PC-3 (cell line): ENCODE measurements around the gene ELAPOR1. TPM values are rescaled to one million over a fixed set of nuclear protein-coding genes. Genes with fewer than 3 reads are reported as not detected.
A peak's percentile ranks its signal among the peaks of the same experiment; 100 is the strongest.

ENCODE experiments used
- ATAC-seq: fragments of 200-7000 bp; cut with Tn5 transposase; 2 replicates; pipeline ENCODE4 v1.9.1; 2020; ENCODE audit warnings: mild to moderate bottlenecking, moderate library complexity
- BruUV-seq: library from RNA; stranded (reverse); fragments of 400-500 nt; replicated peaks from 2 replicates; lab custom pipeline; 2021; lab: Mats Ljungman, UMichigan
- CTCF ChIA-PET: fragments of 300-600 bp; sonication (Branson Sonifier 250); formaldehyde crosslinking; loops from one replicate; lab custom pipeline; 2022; ENCODE audit warnings: antibody characterized with exemption; lab: Charles Lee
- POLR2A ChIA-PET: fragments of 300-600 bp; sonication (Branson Sonifier 250); formaldehyde crosslinking; loops from one replicate; lab custom pipeline; 2022; ENCODE audit warnings: antibody characterized with exemption; ENCODE audit not compliant: unreplicated experiment; lab: Charles Lee
- DNase-seq: peaks from one replicate; pipeline ENCODE4 v3.0.0-alpha.2; 2015
- H2AFZ ChIP-seq: fragments of 300-600 bp; sonication (generic); 2 replicates; pipeline ENCODE4 v1.6.0; 2016; ENCODE audit warnings: antibody characterized with exemption, low read length
- H3F3A ChIP-seq: fragments of 300-600 bp; sonication (generic); one replicate; pipeline ENCODE4 v1.6.0; 2017; ENCODE audit warnings: antibody characterized with exemption, low read length, control low read depth, mild to moderate bottlenecking; ENCODE audit not compliant: unreplicated experiment
- H3K27ac ChIP-seq: fragments of 300-600 bp; sonication (generic); 2 replicates; pipeline ENCODE4 v1.5.1; 2016; ENCODE audit warnings: mild to moderate bottlenecking, low read length
- H3K27me3 ChIP-seq: fragments of 300-600 bp; sonication (generic); 2 replicates; pipeline ENCODE4 v1.6.1; 2016; ENCODE audit warnings: low read length, mixed read lengths
- H3K36me3 ChIP-seq: fragments of 300-600 bp; sonication (generic); 2 replicates; pipeline ENCODE4 v1.6.1; 2016; ENCODE audit warnings: low read depth, mixed run types, low read length, mixed read lengths
- H3K4me1 ChIP-seq: fragments of 300-600 bp; sonication (generic); 2 replicates; pipeline ENCODE4 v1.5.1; 2016; ENCODE audit warnings: low read length; ENCODE audit not compliant: insufficient read depth
- H3K4me2 ChIP-seq: fragments of 300-600 bp; sonication (generic); 2 replicates; pipeline ENCODE4 v1.6.0; 2016; ENCODE audit warnings: low read length
- H3K4me3 ChIP-seq: fragments of 300-600 bp; sonication (generic); 2 replicates; pipeline ENCODE4 v1.5.1; 2016; ENCODE audit warnings: mild to moderate bottlenecking, low read length, mixed read lengths
- H3K79me2 ChIP-seq: fragments of 300-600 bp; sonication (generic); 2 replicates; pipeline ENCODE4 v1.6.1; 2017; ENCODE audit warnings: low read length, mixed read lengths
- H3K9ac ChIP-seq: fragments of 300-600 bp; sonication (generic); 2 replicates; pipeline ENCODE4 v1.6.0; 2016; ENCODE audit warnings: mild to moderate bottlenecking, low read length
- H3K9me2 ChIP-seq: fragments of 300-600 bp; sonication (generic); replicated peaks from 2 replicates; pipeline ENCODE4 v1.6.1; 2016; ENCODE audit warnings: mixed run types, low read length, mixed read lengths
- H3K9me3 ChIP-seq: fragments of 300-600 bp; sonication (generic); 2 replicates; pipeline ENCODE4 v1.6.1; 2016; ENCODE audit warnings: low read length, mixed read lengths
- H4K20me1 ChIP-seq: fragments of 300-600 bp; sonication (generic); 2 replicates; pipeline ENCODE4 v1.6.1; 2016; ENCODE audit warnings: low read length, mixed read lengths
- CTCF ChIP-seq: fragments of 300-600 bp; sonication (generic); conservative IDR thresholded peaks from 2 replicates; pipeline ENCODE4 v1.5.1; 2017; ENCODE audit warnings: antibody characterized with exemption, low read depth, mild to moderate bottlenecking, low read length
- EZH2 ChIP-seq: fragments of 300-600 bp; sonication (generic); IDR thresholded peaks from one replicate; pipeline ENCODE4 v1.6.1; 2017; ENCODE audit warnings: antibody characterized with exemption, mild to moderate bottlenecking, low read length; ENCODE audit not compliant: unreplicated experiment
- EZH2phosphoT487 ChIP-seq: fragments of 300-600 bp; sonication (generic); IDR thresholded peaks from 2 replicates; pipeline ENCODE4 v1.6.1; 2018; ENCODE audit warnings: mild to moderate bottlenecking, antibody characterized with exemption, low read length, borderline replicate concordance
- intact Hi-C: fragments of 100-400 bp; cut with micrococcal nuclease; formaldehyde crosslinking; loops from 2 replicates; pipeline ENCODE4 v1.9.0; 2023
- total RNA-seq: library from RNA; depleted of rRNA; stranded (reverse); fragments of >200 nt; gene quantifications from 2 replicates; pipeline ENCODE4 v1.2.3, GENCODE V29; 2014

Gene ELAPOR1
- total RNA-seq, 1 experiment from 2014 or later = 0.80 TPM

DNA sequence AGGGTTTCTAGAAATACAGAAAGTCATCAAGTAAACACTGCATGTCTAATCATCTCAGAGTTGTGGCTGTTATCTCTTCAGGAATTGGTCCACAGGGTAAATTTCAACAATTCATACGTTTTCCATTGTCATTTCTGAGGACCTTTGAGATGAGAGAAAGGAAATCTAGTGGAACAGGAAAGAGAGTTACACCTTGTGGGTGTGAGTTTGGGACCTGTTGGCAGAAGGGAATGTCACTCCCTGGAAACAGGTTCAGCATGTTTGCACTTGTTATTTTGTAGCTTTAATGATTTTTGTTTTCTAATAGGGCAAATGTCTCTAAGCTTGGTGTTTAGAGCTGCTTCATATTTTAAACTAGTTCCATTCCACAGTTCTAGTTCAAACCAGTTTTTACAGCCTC lies 17.8 kb upstream of the ELAPOR1 start:
- no peaks in the 10 kb centered on the region for H4K20me1 ChIP-seq
- no peaks in the 10 kb centered on the region for H3K9me3 ChIP-seq
- H3K4me2 ChIP-seq = peak overlapping the region; percentile 0; the same call in 1 of the 2 replicates
- peaks cover 11% of the 10 kb centered on the region; the same call in 1 of the 2 replicates for H3K36me3 ChIP-seq
- no peak overlapping the region for H2AFZ ChIP-seq
- H3K27me3 ChIP-seq = no peaks in the 10 kb centered on the region
- ATAC-seq (no peak), DNase-seq (no peak)
- H3K9me2 ChIP-seq = no peaks in the 10 kb centered on the region
- no peak overlapping the region for H3K4me3 ChIP-seq
- no peak for TF ChIP-seq EZH2
- TF ChIP-seq EZH2phosphoT487 = no peak
- TF ChIP-seq CTCF = no peak
- H3K27ac ChIP-seq = no peak overlapping the region
- no TSS peak for BruUV-seq
- H3F3A ChIP-seq = no peaks in the 10 kb centered on the region
- intact Hi-C loops = loop anchor here (5.0 kb wide), 1 partner anchor 301 kb away; the partner anchor contains the start of gene SORT1
- CTCF ChIA-PET = no interaction called here
- POLR2A ChIA-PET = no interaction called here
- H3K79me2 ChIP-seq = peaks cover 48% of the 10 kb centered on the region
- peaks cover 18% of the 10 kb centered on the region for H3K4me1 ChIP-seq
- no peak overlapping the region for H3K9ac ChIP-seq

- H3K9ac ChIP-seq = peak overlapping the region; percentile 96
- ATAC-seq (peak; percentile 91), DNase-seq (peak; percentile 97)
- BruUV-seq = TSS peak; percentile 75
- H3K4me3 ChIP-seq = peak overlapping the region; percentile 92
- H3K4me1 ChIP-seq = peaks cover 11% of the 10 kb centered on the region
- no peaks in the 10 kb centered on the region for H3K9me3 ChIP-seq
- H3F3A ChIP-seq = no peaks in the 10 kb centered on the region
- TF ChIP-seq CTCF (peak; percentile 85), EZH2phosphoT487 (peak; percentile 89), EZH2 (no peak)
- POLR2A ChIA-PET = interaction anchor here (0.6 to 1.0 kb wide), 11 partner anchors 9 to 303 kb away, joined by 3 to 10 read pairs (median 4); partner anchors contain the start of genes CLCC1 and TMEM167B
- H3K4me2 ChIP-seq = peak overlapping the region; percentile 94
- peaks cover 33% of the 10 kb centered on the region for H3K79me2 ChIP-seq
- CTCF ChIA-PET = interaction anchor here (0.7 to 1.2 kb wide), 6 partner anchors 8 to 125 kb away, joined by 3 to 8 read pairs (median 5); partner anchors contain the start of gene TAF13
- H2AFZ ChIP-seq = peak overlapping the region; percentile 97
- no peaks in the 10 kb centered on the region for H3K9me2 ChIP-seq
- H3K36me3 ChIP-seq = peaks cover 3% of the 10 kb centered on the region
- peak overlapping the region; percentile 41; the same call in 1 of the 2 replicates for H3K27ac ChIP-seq
- no peaks in the 10 kb centered on the region for H3K27me3 ChIP-seq
- peaks cover 4% of the 10 kb centered on the region; the same call in 1 of the 2 replicates for H4K20me1 ChIP-seq
- intact Hi-C loops = loop anchor here (1.0 to 5.0 kb wide), 3 partner anchors 9 to 297 kb away; partner anchors contain the start of gene SORT1
Measured at GRCh38 chr1:109099938-109100773, 13.8 kb upstream of the ELAPOR1 start.
